Stomach (tissue), 4 donors: ENCODE results near the gene ATXN7L2.

Experiments
- POLR2A ChIP-seq, 4 donors: fragments of 450-650 bp; IDR thresholded peaks; one replicate each; pipeline ENCODE4 v1.6.1; 2016; ENCODE audit warnings: antibody characterized with exemption in 4 of 4, control low read depth in 2 of 4, mild to moderate bottlenecking in 1 of 4, moderate library complexity in 1 of 4
- POLR2AphosphoS5 ChIP-seq, 3 donors: sonication (generic); formaldehyde crosslinking; IDR thresholded peaks; one replicate each; pipeline ENCODE4 v1.6.1; 2016; ENCODE audit warnings: antibody characterized with exemption in 3 of 3
- TF ChIP-seq, protein P1 (sequence below), 7 experiments: fragments of 450-650 bp in 4 of 7; fragments of 200-600 bp in 3 of 7; sonication (generic) in 3 of 7; IDR thresholded peaks; one replicate each; pipeline ENCODE4 v1.5.1; 2016 to 2019; ENCODE audit warnings: antibody characterized with exemption in 7 of 7, control low read depth in 2 of 7, mild to moderate bottlenecking in 1 of 7

- TF ChIP-seq, protein P1, sequence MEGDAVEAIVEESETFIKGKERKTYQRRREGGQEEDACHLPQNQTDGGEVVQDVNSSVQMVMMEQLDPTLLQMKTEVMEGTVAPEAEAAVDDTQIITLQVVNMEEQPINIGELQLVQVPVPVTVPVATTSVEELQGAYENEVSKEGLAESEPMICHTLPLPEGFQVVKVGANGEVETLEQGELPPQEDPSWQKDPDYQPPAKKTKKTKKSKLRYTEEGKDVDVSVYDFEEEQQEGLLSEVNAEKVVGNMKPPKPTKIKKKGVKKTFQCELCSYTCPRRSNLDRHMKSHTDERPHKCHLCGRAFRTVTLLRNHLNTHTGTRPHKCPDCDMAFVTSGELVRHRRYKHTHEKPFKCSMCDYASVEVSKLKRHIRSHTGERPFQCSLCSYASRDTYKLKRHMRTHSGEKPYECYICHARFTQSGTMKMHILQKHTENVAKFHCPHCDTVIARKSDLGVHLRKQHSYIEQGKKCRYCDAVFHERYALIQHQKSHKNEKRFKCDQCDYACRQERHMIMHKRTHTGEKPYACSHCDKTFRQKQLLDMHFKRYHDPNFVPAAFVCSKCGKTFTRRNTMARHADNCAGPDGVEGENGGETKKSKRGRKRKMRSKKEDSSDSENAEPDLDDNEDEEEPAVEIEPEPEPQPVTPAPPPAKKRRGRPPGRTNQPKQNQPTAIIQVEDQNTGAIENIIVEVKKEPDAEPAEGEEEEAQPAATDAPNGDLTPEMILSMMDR (IDR thresholded peaks at IDR 0.05) = no peak
- TF ChIP-seq POLR2A (IDR thresholded peaks at IDR 0.05) (no peak), POLR2AphosphoS5 (IDR thresholded peaks at IDR 0.05) (no peak)
These were observed 44.9 kb upstream of the ATXN7L2 start for GRCh38 chr1:109438798-109439297.
